SK-N-SH treated with all-trans-retinoic acid at 6 μM for 48 hours (cell line): Measurements from ENCODE around the gene ADAM15.

ENCODE experiments used
- ESRRG ChIP-seq: fragments of 250-450 bp; sonication (Bioruptor Pico); IDR thresholded peaks from 2 replicates; pipeline ENCODE4 v1.6.1; 2021; ENCODE audit warnings: mild to moderate bottlenecking
- ISL1 ChIP-seq: fragments of 250-450 bp; sonication (Bioruptor Pico); IDR thresholded peaks from 2 replicates; pipeline ENCODE4 v2.1.2; 2022; ENCODE audit warnings: mild to moderate bottlenecking, moderate library complexity
- PATZ1 ChIP-seq: fragments of 250-450 bp; sonication (Bioruptor Pico); IDR thresholded peaks from 2 replicates; pipeline ENCODE4 v1.8.0; 2020; ENCODE audit warnings: mild to moderate bottlenecking, moderate library complexity, borderline replicate concordance
- RARB ChIP-seq: fragments of 250-450 bp; sonication (Bioruptor Pico); IDR thresholded peaks from 2 replicates; pipeline ENCODE4 v1.8.0; 2021; ENCODE audit warnings: mild to moderate bottlenecking, moderate library complexity
- ZFP3 ChIP-seq: fragments of 250-450 bp; sonication (Bioruptor Pico); IDR thresholded peaks from 2 replicates; pipeline ENCODE4 v1.5.0; 2020; ENCODE audit warnings: mild to moderate bottlenecking, moderate library complexity
- ZNF565 ChIP-seq: fragments of 450-650 bp; formaldehyde crosslinking; conservative IDR thresholded peaks from 2 replicates; pipeline ENCODE4 v1.5.0; 2020; ENCODE audit warnings: low read depth, mild to moderate bottlenecking, moderate library complexity
- ZNF8 ChIP-seq: fragments of 450-650 bp; formaldehyde crosslinking; IDR thresholded peaks from 2 replicates; pipeline ENCODE4 v1.5.0; 2020; ENCODE audit warnings: mild to moderate bottlenecking, moderate library complexity

- TF ChIP-seq ZNF565 (CRISPR knock-in tag) (no peak), ZFP3 (no peak), ZNF8 (CRISPR knock-in tag) (no peak), ISL1 (CRISPR knock-in tag) (no peak), PATZ1 (no peak), RARB (CRISPR knock-in tag) (no peak), ESRRG (CRISPR knock-in tag) (no peak)
Measured at GRCh38 chr1:155040358-155041093, 10.6 kb upstream of the ADAM15 start.
